Left ventricle myocardium inferior (tissue), 1 donor: ENCODE measurements around the gene VWA8. TPM values are rescaled to one million over a fixed set of nuclear protein-coding genes. Genes with fewer than 3 reads are reported as not detected.
A peak's percentile ranks its signal among the peaks of the same experiment; 100 is the strongest.
"Not testable (repeated sequence)": the region's sequence is repeated elsewhere in the genome, so short reads cannot be mapped to it uniquely, and the experiment has no call there.

Source experiments
- DNase-seq: peaks from one replicate; pipeline ENCODE4 v3.0.0-alpha.2; 2020
- H3K27ac ChIP-seq: fragments of 200-600 bp; replicated peaks from 2 replicates; pipeline ENCODE4 v1.8.0; 2021
- H3K27me3 ChIP-seq: fragments of 200-600 bp; 2 replicates; pipeline ENCODE4 v1.8.0; 2021; ENCODE audit warnings: low read depth
- H3K36me3 ChIP-seq: fragments of 200-600 bp; 2 replicates; pipeline ENCODE4 v1.8.0; 2021
- H3K4me1 ChIP-seq: fragments of 200-600 bp; 2 replicates; pipeline ENCODE4 v1.8.0; 2021
- H3K4me3 ChIP-seq: fragments of 200-600 bp; 2 replicates; pipeline ENCODE4 v1.8.0; 2021; ENCODE audit warnings: mild to moderate bottlenecking, moderate library complexity
- H3K9me3 ChIP-seq: fragments of 200-600 bp; replicated peaks from 2 replicates; pipeline ENCODE4 v1.8.0; 2021
- CTCF ChIP-seq: fragments of 200-600 bp; IDR thresholded peaks from 2 replicates; pipeline ENCODE4 v1.8.0; 2021; ENCODE audit warnings: antibody characterized with exemption, mild to moderate bottlenecking, borderline replicate concordance
- intact Hi-C: fragments of 100-400 bp; cut with micrococcal nuclease; formaldehyde crosslinking; loops from one replicate; pipeline ENCODE4 v1.11.0; 2022
- total RNA-seq: library from RNA; stranded (reverse); fragmentation: NEBNext Ultra II Directional; extraction: Animal tissue kit (Norgen Biotek cat#: 25700); gene quantifications from one replicate; pipeline ENCODE4 v1.2.1, GENCODE V29; 2021
- donor health status: DM: no; HTN: yes; CAD: no; lungs with severe emphysema.

The VWA8 gene
- total RNA-seq, 1 donor from 2014 or later: 51.0 TPM

- no peak for TF ChIP-seq CTCF
- intact Hi-C loops: no loop called here
- Histone ChIP-seq H3K27me3 (no peaks in the 10 kb centered on the region), H3K9me3 (no peaks in the 10 kb centered on the region), H3K4me1 (peaks cover 71% of the 10 kb centered on the region), H3K36me3 (no peaks in the 10 kb centered on the region), H3K27ac (no peak overlapping the region), H3K4me3 (no peak overlapping the region)
- DNase-seq: no peak
Observed at GRCh38 chr13:41955605-41956004, 5.3 kb downstream of the VWA8 start.

GRCh38 chr13:41954226-41954625, 6.7 kb downstream of the VWA8 start:
- intact Hi-C loops: no loop called here
- Histone ChIP-seq H3K9me3 (no peaks in the 10 kb centered on the region), H3K27ac (no peak overlapping the region), H3K27me3 (no peaks in the 10 kb centered on the region), H3K36me3 (peaks cover 1% of the 10 kb centered on the region), H3K4me3 (no peak overlapping the region), H3K4me1 (peaks cover 57% of the 10 kb centered on the region)
- no peak for TF ChIP-seq CTCF
- no peak for DNase-seq

GRCh38 chr13:41952749-41953148, 8.2 kb downstream of the VWA8 start:
- intact Hi-C loops: no loop called here
- no peak for TF ChIP-seq CTCF
- DNase-seq: no peak
- Histone ChIP-seq H3K27me3 (no peaks in the 10 kb centered on the region), H3K27ac (peak overlapping the region; percentile 4), H3K9me3 (no peaks in the 10 kb centered on the region), H3K4me1 (peaks cover 43% of the 10 kb centered on the region), H3K36me3 (peaks cover 13% of the 10 kb centered on the region), H3K4me3 (no peak overlapping the region)

GRCh38 chr13:41949104-41949503, 11.8 kb downstream of the VWA8 start:
- H3K27me3 ChIP-seq: not testable (repeated sequence)

GRCh38 chr13:41945926-41946325, 15.0 kb downstream of the VWA8 start:
- Histone ChIP-seq H3K4me1 (peaks cover 18% of the 10 kb centered on the region), H3K4me3 (no peak overlapping the region), H3K9me3 (peaks cover 25% of the 10 kb centered on the region), H3K36me3 (peaks cover 42% of the 10 kb centered on the region), H3K27ac (no peak overlapping the region), H3K27me3 (no peaks in the 10 kb centered on the region)
- TF ChIP-seq CTCF: no peak
- intact Hi-C loops: no loop called here
- DNase-seq: no peak

More at GRCh38 chr13:41949104-41949503, 11.8 kb downstream of the VWA8 start:
- peaks cover 25% of the 10 kb centered on the region for H3K9me3 ChIP-seq
- H3K4me3 ChIP-seq, H3K27ac ChIP-seq, intact Hi-C loops, DNase-seq: not testable (repeated sequence)
- peaks cover 42% of the 10 kb centered on the region for H3K36me3 ChIP-seq
- peaks cover 27% of the 10 kb centered on the region for H3K4me1 ChIP-seq

- Histone ChIP-seq H3K4me1 (peaks cover 29% of the 10 kb centered on the region), H3K27me3 (no peaks in the 10 kb centered on the region), H3K4me3 (no peak overlapping the region), H3K27ac (no peak overlapping the region), H3K36me3 (peaks cover 42% of the 10 kb centered on the region), H3K9me3 (peaks cover 25% of the 10 kb centered on the region)
- intact Hi-C loops: no loop called here
- no peak for TF ChIP-seq CTCF
- no peak for DNase-seq
Observed at GRCh38 chr13:41944635-41945397, 16.1 kb downstream of the VWA8 start.
